HG03432 (cell line): ENCODE results near the gene MYCN.
"Not testable (repeated sequence)": the region's sequence is repeated elsewhere in the genome, so short reads cannot be mapped to it uniquely, and the experiment has no call there.

Experiments
- ATAC-seq: cut with Tn5 transposase; IDR thresholded peaks from one replicate; pipeline ENCODE4 v1.9.1; 2021; ENCODE audit warnings: mild to moderate bottlenecking, moderate library complexity; ENCODE audit not compliant: unreplicated experiment

MYCN gene

DNA sequence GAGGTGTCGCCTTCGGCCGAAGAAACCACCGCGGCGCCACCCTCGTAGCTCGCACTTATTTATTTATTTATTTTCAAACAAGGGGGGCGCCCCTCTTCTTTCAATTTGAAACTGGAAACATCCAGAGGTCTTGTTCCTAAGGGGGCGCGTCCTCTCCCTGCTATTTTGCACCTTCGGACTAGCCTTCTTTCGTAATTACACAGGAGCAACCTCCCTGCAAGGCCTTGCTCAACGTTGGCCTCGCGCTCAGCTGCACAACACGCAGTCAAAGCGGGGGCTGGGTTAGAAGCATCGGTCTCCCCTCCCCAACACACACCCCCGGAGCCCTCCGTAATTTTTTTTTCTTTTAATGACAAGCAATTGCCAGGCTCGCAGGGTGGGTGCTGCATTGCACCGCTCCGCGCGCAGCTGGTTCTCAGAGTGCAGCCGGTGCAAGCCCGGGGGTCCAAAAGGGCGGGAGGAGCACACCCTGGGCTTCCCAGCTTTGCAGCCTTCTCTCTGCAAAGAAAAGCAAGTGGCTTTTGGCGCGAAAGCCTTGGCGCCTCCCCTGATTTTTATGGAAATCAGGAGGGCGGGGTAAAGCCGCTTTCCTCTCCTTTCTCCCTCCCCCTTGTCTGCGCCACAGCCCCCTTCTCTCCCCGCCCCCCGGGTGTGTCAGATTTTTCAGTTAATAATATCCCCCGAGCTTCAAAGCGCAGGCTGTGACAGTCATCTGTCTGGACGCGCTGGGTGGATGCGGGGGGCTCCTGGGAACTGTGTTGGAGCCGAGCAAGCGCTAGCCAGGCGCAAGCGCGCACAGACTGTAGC lies at the start of gene MYCN:
Gene MYCN, plus strand, starts transcription at position 697 of the 807 bp plus-strand sequence. CDS start 1,515 bp downstream, outside the sequence.
- peak; percentile 19 for ATAC-seq

DNA sequence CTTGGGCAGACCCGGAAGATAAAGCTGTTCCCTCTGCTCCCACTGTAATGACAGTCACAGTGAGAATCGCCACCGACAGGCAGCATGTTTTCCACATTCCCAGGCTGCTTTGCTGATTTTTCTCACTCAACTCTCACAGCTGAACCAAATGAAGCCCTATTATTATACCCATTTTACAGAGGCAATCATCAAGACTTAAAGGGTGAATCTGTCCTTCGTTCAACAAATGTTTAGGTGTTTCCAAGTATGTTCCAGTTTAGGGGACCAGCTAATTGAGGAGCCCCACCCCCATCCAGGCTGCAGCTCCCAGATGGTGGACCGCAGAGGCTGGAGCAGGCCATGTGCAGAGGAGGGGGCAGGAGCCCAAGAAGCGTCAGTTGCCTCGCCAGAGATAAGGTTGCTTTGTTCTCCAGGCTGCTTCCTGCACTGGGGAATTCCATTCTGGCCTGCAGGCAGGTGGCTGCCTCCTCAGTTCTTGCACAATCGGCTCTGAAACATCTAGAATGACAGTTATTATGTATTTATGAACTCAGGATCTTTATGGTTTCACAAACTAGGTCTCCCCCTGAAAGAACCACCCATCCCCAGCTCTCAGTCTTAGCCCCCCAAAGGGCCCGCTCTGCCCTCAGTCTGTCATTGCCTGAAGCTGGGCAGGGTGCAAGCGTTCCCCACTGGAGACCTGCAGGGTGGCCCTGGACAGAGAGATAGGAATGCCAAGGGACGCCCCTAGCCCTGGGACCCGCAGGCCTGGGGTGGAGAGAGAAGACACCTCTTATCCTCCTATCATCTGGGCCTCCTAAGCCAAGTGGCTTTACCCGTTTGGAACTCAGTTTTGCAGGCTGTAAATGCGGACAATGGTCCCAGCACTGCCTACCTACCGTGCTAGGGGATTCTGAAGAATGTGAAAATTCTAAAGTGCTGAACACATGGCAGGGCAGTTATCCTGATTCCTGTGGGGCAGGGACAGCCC lies 49.1 kb upstream of the MYCN start:
- ATAC-seq = no peak

DNA sequence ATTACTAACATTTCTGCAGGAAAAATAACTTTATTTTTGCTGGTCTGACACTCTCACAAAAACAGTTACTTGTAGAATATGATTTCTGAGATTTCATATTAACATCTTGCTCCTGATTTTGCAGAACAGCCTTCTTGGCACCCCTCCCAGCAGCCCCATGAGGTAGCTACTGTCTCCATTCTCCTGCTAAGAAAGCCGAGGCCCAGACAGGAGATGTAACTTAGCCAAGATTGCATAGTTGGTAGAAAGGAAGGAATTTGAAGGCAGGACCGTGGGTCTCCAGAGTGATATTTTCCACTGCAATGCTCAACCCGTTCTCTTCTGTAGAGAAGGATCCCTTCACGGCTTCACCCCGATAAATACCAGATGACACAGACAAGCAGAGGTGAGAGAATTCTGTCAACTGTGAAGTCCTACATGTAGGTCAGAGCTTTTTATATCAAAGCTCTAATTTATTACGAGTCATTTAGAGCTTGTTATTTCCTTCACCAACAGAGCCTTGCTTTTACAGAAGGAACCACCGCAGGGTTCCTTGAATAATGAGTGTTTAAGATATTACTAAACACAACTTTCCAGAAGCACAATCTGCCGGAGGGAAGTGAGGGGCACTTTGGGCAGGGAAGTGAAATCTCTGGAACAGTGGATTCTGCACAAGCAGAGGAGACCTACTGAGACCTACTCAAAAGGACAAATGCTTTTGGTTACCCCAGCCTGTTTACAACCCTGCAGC lies 48.0 kb upstream of the MYCN start:
- no peak for ATAC-seq

DNA sequence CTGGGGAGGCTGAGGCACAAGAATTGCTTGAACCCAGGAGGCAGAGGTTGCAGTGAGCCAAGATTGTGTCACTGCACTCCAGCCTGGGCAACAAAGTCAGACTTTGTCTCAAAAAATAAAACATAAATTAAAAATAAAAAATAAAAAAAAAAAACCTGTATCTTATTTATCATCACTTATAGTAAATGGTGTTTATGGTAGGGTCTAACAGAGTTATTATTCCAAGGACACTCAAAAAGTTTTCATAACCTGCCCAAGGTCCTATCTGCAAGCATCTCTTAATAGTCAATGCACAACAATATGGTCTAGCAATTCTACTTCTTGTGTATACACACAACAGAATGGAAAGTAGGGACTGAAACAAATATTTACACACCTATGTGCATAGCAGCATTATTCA lies 47.3 kb upstream of the MYCN start:
- no peak for ATAC-seq

DNA sequence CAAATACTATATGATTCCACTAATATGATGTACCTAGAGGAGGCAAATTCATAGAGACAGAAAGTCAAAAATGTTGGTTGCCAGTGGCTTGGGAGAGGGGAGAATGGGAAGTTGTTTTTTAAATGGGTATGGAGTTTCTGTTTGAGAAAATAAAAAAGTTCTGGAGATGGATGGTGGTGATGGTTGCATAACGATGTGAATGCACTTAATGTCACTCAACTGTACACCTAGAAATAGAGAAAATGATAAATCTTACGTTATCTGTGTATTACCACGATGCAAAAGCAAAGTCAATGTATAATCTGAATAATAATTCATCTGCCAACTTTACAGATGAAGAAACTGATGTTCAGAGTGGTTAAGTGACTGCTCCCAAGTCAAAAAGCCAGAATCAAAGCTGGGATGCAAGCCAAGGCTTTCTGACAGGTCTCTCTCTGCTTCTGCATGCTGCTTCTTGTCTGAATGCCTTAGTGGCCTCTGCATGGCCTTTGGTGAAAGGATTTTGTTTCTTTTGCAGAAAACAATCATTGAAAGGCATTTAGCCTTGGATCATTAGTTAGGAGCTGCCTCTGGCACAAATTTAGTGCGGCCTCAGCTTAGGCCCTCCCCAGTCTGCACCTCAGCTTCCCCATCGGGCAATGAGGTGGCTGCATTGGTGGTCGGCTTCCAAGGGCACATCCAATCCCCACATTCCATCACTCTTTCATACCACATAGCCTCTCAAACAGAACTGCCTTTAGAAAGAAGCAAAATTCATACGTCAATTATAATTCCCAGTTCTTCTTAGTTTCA lies 46.5 kb upstream of the MYCN start:
- ATAC-seq = no peak

DNA sequence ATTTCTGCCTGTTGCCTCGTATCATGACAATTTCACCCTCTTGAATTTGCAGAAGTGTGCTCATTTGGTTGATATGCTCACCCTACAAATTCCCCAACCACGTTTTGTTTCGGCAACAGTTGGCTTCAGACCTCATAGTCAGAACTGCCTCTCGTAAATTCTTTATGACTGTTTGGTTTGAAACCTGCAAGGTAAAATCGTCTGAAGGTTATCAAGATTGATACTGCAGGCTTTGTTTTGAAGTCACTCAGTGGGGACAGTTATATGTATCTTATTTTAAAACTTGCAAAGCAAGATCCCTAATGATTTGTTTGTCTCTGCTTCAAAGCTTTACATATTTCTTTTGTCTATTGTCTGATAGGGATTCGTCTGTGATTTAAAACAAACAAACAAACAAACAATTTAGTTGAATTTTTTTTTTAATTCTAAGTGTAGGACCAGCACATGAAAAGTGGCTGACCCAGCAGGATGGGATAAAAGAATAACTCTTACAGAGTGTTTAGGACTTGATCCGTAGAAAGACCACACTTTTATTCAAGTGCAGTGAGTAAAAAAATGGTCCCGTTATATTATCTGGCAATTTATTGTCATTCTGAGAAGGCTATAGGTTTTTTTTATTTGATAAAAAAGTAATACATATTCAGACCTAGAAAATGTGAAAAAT lies 45.7 kb upstream of the MYCN start:
- ATAC-seq = no peak

DNA sequence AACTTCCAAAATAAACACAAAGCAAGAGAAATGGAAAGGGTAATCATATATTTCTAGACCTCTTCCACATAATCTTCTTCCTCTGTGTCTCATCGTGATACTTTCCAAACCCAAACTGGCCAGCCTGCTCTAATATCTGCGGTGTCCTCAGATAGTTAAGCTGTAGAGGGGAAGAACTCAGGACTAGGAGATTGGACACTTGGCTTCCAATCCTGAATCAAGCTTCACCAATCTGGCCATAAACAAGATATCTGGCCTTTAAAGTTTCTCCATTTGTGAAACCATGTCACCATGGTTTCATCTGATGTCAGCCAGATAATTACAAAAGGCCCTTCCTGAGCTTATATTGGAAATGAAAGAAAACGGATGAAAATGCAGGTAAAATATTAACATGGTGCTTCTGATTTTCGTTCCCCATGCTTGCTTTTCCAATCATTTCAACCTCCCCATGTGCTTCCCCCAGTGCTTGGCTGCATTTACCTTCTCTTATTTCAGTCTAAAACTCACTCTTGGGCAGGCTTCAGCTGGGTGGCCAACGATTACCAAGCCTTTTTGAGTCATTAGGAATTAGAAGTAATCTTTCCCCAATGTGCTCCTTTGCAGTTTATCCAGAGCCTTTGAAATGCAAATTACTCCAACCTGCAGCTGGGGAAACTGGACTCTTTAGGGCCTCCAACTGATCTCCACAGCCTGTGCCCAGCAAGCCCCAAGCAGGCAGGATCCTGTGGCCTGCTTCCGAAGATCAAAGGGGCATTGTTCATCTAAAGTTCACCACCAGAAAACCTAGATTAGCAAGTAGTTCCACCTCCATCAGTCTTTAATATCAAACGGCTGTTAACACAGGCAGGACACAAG lies 44.5 kb upstream of the MYCN start:
- no peak for ATAC-seq

DNA sequence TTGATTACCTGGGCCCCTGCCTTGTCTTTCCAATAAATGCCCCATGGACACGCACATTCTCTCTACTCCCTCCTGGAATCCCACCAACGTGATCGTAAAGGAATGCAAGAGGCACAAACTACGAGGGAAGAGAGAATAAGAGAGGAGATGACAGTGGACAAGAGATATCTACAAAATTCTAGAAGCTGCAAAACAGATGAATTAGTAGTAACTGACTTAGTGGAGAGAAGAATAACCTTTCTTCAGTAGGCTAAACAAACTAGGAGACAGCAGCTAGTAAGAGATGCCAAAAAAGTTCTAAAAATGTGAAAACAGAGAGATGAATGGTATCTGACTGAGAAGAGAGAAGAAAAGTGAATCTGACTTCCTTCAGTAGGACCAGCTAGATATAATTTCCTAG lies 43.5 kb upstream of the MYCN start:
- ATAC-seq = no peak

DNA sequence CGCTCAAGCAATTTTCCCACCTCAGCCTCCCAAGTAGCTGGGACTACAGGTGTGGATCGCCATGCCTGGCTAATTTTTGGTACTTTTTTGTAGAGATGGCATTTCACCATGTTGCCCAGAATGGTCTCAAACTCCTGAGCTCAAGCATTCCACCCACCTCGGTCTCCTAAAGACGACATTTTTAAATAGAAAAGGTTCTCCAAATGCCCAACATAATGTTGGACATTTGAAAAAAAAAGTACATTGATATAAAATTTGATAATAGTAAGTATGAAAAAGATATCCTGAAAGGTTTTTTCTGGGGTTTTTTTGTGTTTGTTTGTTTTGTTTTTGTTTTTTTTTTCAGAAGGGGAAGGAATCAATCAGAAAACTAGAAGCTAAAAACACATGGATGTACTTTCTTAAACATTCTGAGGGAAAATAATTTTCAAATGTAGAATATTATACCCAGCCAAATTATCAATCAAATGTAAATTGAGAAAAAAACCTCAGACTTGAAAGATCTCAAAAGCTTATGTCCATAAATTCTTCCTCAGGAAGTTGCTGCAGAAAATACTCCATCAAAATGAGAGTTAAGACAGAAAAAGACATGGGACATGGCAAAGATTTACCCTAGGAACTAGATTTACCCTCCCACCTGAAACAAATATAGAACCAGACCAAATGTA lies 42.8 kb upstream of the MYCN start:
- ATAC-seq = no peak

DNA sequence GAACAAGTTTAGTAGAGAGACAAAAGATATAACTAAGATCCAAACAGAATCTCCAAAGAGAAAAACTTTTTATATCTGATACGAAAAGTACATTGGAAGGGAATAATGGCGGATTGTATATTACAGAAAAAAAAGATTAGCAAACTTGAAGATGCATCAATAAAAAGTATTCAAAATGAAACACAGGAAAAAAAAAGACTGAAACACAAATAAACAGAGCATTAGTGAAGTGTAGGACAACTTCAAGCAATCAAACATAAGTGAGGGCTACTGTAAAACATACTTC lies 41.1 kb upstream of the MYCN start:
- no peak for ATAC-seq

DNA sequence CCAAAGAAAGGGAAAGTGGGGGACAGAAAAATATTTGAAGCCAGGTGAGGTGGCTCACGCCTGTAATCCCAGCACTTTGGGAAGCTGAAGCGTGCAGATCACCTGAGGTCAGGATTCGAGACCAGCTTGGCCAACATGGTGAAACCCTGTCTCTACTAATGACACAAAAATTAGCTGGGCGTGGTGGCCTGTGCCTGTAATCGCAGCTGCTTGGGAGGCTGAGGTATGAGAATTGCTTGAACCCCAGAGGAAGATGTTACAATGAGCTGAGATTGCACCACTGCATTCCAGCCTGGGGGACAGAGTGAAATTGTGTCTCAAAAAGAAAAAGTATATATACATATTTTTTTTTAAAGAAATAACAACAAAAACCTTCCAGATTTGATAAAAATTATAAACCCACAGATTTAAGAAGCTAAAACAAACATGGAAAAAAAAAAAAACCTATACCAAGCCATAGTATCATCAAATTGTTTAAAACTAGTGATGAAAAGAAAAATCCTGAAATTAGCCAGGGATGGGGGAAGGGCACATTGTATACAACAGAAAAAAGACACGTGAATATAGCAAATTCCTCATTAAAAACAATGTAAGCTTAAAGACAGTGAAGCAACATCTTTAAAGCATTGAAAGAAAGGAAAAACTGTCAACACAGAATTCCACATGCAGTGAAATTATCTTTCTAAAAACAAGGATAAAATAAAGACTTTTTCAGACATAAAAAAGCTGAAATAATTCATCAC lies 40.4 kb upstream of the MYCN start:
- ATAC-seq = no peak

DNA sequence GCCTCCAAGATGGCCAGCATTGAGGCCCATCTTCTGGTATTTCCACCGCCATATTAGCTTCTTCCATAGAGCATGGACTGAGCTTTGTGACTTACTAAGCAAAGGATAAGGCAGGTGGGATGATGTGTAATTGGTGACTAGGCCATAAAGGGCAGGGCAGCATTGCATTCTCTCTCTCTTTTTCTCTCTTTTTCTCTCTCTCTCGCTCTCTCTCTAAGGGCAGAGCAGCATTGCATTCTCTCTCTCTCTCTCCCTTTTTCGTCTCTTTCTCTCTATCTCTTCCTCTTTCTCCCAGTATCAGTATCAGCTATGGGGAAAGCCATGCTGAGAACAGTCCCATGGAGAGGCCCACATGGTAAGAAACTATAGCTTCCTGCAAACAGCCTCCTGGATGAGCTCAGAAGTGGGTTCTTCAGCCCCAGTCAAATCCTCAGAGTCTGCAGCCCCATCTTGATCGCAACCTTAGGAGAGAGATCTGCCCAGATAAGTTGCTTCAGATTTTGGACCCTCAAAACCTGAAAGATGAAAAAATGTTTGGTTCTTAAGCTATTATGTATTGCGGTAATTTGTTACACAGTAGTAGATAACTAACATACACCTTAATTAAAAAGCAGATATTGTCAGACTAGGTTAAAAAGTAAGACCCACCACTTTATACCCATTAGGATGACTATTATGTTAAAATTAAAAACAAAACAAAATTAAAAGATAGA lies 39.1 kb upstream of the MYCN start:
- ATAC-seq = no peak

DNA sequence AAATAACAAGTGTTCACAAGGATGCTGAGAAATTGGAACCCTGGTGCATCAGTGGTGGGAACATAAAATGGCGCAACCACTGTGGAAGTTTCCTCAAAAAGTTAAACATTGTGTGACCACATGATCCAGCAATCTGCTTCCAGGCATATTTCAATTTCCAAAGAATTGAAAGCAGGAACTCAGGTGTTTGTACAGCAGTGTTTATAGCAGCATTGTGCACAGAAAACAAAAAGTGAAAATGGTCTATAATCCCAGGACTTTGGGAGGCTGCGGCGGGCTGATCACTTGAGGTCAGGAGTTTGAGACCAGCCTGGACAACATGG lies 38.6 kb upstream of the MYCN start:
- ATAC-seq = no peak

DNA sequence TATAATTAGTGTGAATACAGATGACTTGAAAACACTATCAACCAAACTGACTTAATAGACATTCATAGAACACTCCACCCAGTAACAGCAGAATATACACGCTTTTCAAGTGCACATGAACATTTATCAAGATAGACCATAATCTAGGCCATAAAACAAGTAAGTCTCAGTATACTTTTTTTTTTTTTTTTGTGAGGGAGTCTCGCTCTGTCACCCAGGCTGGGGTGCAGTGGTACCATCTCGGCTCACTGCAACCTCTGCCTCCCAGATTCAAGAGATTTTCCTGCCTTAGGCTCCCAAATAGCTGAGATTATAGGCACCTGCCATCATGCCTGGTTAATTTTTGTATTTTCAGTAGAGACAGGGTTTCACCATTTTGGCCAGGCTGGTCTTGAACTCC lies 36.4 kb upstream of the MYCN start:
- ATAC-seq = not testable (repeated sequence)

DNA sequence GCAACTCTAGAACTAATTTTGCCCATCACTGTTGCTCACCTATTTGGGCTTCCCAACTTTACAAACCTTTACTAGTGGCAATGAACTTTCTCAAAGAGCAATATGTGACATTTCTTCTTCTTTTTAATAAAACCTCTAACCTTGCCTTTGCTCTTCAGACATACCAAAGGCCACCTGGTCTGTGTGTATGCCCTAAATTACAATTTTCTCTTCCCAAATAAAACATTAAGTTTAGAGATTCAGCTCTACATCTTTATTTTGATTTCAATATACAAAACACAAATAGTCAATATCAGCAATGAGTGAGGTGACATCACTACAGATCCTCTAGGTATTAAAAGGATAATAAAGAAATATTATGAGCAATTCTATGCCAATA lies 35.1 kb upstream of the MYCN start:
- no peak for ATAC-seq

DNA sequence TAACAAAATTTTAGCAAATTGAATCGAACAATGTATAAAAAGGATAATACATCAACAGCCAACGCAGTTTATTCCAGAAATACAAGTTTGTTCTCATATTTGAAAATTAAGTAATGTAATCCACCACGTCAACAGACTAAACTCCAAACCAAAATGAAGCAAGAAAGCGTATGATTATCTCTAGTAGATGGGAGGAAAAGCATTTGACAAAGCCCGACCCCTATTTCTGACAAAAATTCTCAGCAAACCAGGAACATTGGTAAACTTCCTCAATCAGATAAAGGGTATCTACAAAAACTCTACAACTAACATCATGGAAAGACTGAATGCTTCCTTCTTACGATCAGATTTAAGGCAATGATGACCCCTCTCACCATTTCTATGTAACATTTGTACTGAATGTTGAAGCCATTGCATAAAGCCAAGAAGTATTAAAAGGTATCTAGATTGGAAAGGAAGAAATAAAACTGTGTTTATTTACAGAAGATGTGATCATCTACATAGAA lies 34.3 kb upstream of the MYCN start:
- no peak for ATAC-seq

DNA sequence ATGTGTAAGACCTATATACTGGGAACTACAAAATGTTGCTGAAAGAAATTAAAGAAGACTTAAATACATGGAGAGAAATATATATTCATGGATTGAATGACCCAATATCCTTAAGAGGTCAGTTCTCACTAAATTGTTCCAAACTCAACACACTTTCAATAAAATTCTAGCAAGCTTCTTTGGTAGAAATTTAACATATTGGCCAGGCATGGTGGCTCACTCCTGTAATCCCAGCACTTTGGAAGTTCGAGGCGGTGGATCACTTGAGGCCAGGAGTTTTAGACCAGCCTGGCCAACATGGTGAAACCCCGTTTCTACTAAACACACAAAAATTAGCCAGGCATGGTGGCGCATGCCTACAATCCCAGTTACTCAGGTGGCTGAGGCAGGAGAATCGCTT lies 33.6 kb upstream of the MYCN start:
- no peak for ATAC-seq
